NCI-H69 (cell line): Measurements from ENCODE around the gene RWDD1.
A peak's percentile ranks its signal among the peaks of the same experiment; 100 is the strongest.

ENCODE experiments used
- DNase-seq: peaks from one replicate; lab custom pipeline; 2025; lab: John Stamatoyannopoulos, UW

Gene RWDD1

GRCh38 chr6:116615937-116616736 lies 44.8 kb downstream of the RWDD1 start, which contains the start of gene RSPH4A:
Gene RSPH4A (plus strand): TSS chr6:116616479. CDS start chr6:116616624, 145 bp downstream.
- DNase-seq = peak; percentile 94

- DNase-seq = peak; percentile 39
Observed at GRCh38 chr6:116616737-116617053, 45.4 kb downstream of the RWDD1 start.

GRCh38 chr6:116624036-116624805 lies 52.9 kb downstream of the RWDD1 start:
- no peak for DNase-seq

- no peak for DNase-seq
Observed at GRCh38 chr6:116625872-116626271, 54.6 kb downstream of the RWDD1 start.

GRCh38 chr6:116629563-116629981 lies 58.3 kb downstream of the RWDD1 start:
- DNase-seq = no peak

- no peak for DNase-seq
Observed at GRCh38 chr6:116631379-116631990, 60.2 kb downstream of the RWDD1 start.

GRCh38 chr6:116633685-116634084 lies 62.4 kb downstream of the RWDD1 start:
- peak; percentile 11 for DNase-seq
